ENCODE measurements around the gene NCOA5.
"Not testable (repeated sequence)": the region's sequence is repeated elsewhere in the genome, so short reads cannot be mapped to it uniquely, and the experiment has no call there.

The NCOA5 gene

GRCh38 chr20:46091622-46092535 lies 2.1 kb upstream of the NCOA5 start:
- not testable (repeated sequence) for DNase-seq (ENCODE audit: low read depth)

DNA sequence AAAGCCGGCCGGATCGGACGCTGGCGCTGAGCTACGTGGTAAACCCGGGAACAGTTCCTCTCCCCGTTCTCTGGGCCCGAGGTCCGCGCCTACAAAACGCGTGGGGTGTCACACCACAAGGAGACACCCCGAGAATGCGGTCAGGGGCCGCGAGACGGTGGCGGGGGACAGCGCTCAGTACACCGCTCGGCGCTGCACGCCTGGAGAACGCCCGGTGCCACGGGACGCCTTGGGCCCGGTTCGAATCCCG lies 670 bp downstream of the NCOA5 start:
- DNase-seq (ENCODE audit: low read depth) = no peak

DNA sequence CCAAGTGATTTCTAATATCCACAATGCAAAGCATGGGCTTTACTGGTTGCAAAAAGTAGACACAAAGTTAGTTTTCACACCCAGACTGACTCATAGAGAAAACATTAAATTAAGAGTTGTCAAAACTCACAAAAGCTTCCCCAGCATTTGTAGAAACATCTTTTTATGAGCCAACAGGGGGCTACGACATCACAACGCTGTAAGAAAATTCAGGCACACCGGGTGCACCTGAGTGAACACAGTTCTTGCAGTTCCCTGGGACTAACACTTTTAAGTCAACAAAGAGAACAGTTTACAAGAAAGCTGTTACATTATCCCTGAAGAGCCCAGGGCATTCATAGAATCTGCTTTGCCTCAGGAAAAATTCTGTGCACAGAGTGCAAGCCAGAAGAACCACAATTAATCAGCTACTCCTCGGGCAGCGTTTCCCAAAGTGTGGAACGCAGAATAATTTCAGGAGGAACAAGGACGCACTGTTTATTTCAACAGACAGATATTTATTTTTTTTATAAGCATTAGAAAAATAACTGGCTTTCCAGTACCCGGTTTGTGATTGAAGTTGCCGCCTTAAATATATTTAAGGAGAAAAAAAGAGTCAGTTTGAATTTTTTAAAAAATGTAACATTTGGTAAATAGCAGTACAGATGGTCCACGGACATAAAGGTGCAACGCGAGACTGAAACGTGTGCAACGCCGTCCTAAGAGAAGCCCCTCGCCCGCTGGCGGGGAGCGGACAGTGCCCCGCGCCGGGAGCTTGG lies 1.2 kb downstream of the NCOA5 start:
- DNase-seq (ENCODE audit: low read depth) = no peak

- no peak for DNase-seq (ENCODE audit: low read depth)
Measured at GRCh38 chr20:46087161-46087560, 2.6 kb downstream of the NCOA5 start.

GRCh38 chr20:46085179-46085851 lies 4.4 kb downstream of the NCOA5 start:
- DNase-seq (ENCODE audit: low read depth) = no peak

DNA sequence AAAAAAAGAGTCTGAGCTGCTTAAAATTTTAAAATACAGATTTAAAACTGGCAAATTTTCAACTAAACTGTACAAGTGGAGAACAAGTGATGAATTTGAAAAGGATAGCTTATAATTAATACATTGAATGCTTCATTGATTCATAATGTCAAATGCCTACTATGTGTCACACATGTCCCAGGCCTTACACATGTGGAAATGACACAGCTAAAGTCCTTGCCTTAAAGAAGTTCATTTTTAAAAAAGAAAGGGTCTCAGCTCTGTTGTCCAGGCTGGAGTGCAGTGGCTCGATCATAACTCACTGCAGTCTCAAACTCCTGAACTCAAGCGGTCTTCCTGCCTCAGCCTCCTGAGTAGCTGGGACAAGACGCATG lies 5.0 kb downstream of the NCOA5 start:
- DNase-seq (ENCODE audit: low read depth) = no peak

DNA sequence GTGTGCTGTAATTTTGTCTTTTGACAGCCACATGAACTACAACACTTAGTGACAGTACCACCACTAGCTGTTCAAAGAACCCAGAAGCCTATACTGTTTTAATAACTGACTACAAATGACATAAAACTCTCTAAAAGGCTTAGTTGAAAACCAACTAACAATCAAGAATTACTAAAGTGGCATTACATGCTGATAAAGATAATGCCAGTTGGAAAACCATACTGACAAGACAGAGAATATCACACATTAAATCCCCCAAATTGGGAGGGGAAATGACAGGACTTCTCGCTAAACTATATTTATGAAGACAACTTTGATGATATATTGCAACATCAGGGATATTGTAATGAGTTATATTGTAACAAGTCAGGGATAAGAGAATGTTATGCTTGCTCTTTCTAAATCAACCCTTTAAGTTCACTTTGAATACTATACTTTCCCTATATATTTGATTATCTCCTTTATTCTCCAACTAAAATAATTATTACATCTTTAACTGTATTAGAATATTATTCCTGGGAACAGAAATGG lies 6.2 kb downstream of the NCOA5 start:
- no peak for DNase-seq (ENCODE audit: low read depth)

DNA sequence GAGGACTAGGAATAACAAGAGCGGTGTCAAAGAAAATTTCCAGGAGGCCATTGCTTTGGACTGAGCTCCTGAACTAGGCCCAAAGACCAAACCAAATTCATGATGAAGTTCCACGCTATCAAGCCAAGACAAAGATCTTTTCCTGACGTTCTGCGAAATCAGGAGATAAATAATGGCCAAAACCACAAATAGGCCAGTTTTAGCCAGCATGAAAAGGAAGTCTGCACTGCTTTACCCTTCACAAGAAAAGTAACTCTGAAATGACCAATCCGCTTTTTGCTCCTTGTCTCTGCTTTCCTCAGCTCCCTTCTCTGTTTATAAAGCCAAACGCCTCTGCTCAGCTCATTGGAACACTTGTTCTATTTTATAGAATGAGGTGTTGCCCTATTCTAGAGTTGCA lies 6.7 kb downstream of the NCOA5 start:
- DNase-seq (ENCODE audit: low read depth) = no peak

DNA sequence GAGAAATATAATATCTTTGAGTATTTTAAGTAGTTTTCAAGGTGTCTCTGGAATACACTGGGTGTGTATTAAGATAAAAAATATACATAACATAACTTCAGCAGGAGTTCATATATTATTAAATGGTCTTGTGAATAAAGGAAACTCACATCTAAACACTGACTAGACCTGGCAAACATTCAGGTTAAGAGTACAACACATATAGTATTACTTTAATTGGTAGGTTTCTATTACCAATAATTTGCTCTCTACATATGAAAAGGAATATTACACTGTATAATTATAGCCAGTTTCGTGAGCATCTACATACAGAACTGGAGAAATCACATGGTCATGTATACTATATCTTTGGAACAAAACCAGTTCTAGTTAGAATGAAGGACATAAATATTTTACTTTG lies 8.7 kb downstream of the NCOA5 start:
- no peak for DNase-seq (ENCODE audit: low read depth)

DNA sequence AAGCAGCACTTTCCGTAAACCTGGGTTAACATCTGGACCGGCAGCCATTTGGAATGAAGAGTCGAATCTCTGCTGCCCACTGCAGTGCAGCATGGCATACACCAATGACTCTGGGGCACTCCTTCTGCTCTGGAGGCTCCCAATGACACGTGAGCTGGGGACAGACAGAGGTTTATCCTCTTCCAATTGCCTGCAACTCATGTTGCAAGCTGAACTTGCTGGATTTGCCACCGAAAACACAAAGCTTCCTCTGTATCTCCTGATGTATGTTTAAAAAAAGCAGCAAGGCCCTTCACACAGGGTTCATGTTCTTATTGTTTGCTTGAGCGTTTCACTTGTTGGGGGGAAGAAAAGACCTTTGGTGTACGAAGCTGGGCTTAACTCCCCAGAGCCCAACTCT lies 10.8 kb downstream of the NCOA5 start:
- DNase-seq (ENCODE audit: low read depth) = no peak

GRCh38 chr20:46077642-46078305 lies 12.0 kb downstream of the NCOA5 start:
- no peak for DNase-seq (ENCODE audit: low read depth)

DNA sequence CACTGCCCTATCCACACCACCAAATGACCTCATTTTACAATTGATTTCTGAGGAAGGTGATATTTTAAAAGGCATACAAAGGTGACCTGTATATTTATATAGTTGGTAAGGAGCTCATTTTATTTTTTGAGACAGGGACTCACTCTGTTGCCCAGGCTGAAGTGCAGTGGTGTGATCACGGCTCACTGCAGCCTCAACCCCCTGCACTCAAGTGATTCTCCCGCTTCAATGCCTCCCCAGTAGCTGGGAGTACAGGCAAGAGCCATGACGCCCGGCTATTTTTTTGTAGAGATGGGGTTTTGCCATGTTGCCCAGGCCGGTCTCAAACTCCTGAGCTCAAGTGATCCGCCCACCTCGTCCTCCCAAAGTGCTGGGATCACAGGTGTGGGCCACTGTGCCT lies 13.0 kb downstream of the NCOA5 start:
- DNase-seq (ENCODE audit: low read depth) = no peak

GRCh38 chr20:46074006-46074405 lies 15.8 kb downstream of the NCOA5 start:
- no peak for DNase-seq (ENCODE audit: low read depth)

- DNase-seq (ENCODE audit: low read depth) = no peak
Measured at GRCh38 chr20:46073443-46073842, 16.3 kb downstream of the NCOA5 start.

DNA sequence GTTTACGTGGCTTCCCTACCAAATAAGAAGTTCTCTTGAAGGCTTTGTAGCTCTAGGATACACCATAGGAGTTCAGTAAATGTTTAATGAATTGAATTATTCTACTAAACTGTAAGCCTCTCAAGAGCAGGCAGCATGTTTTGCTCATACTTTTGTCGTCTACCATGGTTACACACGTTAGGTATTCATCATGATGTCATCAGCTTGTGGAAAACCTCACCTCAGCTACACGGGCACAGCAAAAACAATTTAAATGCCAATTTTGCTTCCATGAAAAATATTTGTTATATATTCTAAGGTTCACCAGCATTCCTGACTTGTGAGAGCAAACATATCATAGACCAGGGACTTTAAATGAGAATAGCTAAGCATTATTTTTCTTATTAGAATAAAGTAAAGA lies 16.7 kb downstream of the NCOA5 start:
- DNase-seq (ENCODE audit: low read depth) = no peak

- no peak for DNase-seq (ENCODE audit: low read depth)
Measured at GRCh38 chr20:46071573-46071972, 18.2 kb downstream of the NCOA5 start.

DNA sequence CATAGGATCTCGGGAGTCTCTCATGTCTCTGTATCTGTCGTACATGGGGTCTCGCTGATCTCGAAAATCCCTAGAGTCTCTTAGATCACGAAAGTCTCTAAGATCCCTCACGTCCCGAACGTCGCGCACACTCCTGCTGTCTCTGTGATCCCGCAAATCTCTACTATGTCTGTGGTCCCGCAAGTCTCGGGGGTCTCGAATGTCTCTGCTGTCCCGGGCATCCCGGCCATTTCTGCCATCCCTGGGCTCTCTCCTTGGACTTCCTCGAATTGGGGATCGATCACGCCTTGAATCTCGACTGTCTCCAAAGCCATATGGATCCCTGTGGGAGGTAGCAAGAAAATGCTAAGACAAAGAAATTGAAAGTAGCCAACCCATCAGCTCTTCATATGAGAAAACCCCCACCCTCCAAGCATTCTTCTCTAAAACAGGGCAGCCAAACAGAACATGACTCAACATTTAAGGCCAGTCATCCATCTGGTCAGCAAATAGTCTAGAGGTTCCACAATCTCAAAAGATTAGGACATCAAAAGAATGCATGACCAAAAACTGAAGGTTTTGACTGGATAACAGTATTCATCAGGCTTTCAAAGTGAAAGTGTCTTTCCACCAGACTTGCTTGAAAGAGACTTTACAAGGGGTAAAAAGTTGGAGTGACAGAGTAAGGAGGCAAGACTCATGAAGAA lies 19.4 kb downstream of the NCOA5 start:
- DNase-seq (ENCODE audit: low read depth) = no peak

DNA sequence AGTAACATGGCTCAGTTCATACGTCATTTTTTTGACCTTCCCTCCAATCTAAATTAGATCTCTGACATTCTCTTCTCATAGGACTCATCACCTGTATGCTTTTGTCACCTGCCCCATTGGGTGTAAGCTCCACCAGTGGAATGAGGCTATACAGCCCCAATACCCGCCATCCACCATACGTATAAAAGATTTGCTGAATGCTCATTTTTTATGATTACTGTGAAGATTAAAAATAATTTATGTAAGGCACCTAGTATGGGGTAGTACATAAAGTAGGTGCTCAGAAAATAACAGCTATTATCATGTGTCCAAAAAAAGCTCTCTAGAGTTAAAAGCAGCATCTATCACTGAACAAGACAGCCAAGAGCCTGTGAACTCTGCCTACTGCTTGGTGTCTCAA lies 24.1 kb downstream of the NCOA5 start:
- DNase-seq (ENCODE audit: low read depth) = no peak

DNA sequence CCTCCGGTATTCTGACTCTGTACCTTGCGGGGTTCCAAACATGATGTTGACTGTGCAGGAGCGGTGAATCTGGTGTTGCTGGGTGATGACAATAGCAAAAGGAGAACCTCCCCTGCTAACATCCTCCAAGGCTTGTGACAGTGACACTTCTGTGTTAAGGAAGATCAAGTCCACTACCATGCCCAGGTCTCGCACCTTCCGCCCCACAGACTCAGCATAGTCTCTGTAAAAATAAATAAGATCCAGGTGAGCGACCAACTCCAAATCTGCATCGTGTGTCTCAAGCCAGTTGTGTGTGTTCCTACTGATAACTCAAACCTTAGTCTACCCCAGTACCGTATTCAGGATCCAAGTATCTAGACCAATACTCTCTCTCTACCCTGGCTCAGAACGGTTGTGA lies 24.8 kb downstream of the NCOA5 start:
- DNase-seq (ENCODE audit: low read depth) = no peak

- DNase-seq (ENCODE audit: low read depth) = no peak
Measured at GRCh38 chr20:46063652-46064054, 26.1 kb downstream of the NCOA5 start.

GRCh38 chr20:46063151-46063550 lies 26.6 kb downstream of the NCOA5 start:
- no peak for DNase-seq (ENCODE audit: low read depth)

DNA sequence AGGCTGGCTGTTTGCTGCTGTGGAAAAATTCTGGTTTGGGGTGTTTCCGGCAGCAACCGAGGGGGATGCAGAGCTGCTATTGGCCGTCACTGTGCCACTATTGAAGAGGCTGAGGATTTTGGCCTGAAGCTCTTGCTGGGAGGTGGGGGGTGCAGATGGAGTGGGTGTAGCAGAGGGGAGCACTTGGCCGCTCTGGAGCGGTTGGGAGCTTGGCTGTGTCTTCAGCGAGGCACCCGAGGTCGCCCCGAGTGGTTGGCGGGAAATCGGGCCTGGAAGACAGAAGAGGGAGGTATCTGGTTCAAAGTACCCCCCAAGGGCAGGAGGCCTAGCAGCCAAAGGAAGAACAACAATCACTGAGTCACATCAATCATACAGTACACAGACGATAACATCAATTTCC lies 27.1 kb downstream of the NCOA5 start:
- no peak for DNase-seq (ENCODE audit: low read depth)
